Measurements from ENCODE around the gene ZMYND10. TPM values are rescaled to one million over a fixed set of nuclear protein-coding genes. Genes with fewer than 3 reads are reported as not detected.
A peak's percentile ranks its signal among the peaks of the same experiment; 100 is the strongest.

ZMYND10 gene
- total RNA-seq, 1 donor = 2.9 TPM

- Histone ChIP-seq H2AFZ (ENCODE audit: low read length) (no peak overlapping the region), H3K4me3 (ENCODE audit: insufficient read depth, low read length) (peak overlapping the region; percentile 92), H3K36me3 (ENCODE audit: insufficient read depth, low read length) (peaks cover 46% of the 10 kb centered on the region), H3K9me3 (ENCODE audit: low read depth, low read length) (no peaks in the 10 kb centered on the region), H3K27me3 (ENCODE audit: insufficient read depth, low read length) (no peaks in the 10 kb centered on the region), H3K4me2 (ENCODE audit: insufficient read depth, low read length) (peak overlapping the region; percentile 91), H3K27ac (ENCODE audit: low read depth, low read length) (peak overlapping the region; percentile 20), H4K20me1 (ENCODE audit: insufficient read depth, low read length) (peaks cover 70% of the 10 kb centered on the region), H3K4me1 (ENCODE audit: insufficient read depth, low read length) (peaks cover 55% of the 10 kb centered on the region), H3K79me2 (ENCODE audit: insufficient read depth, low read length) (peaks cover 77% of the 10 kb centered on the region)
- DNase-seq (ENCODE audit: insufficient read length, low spot score, missing footprints) = no peak
- TF ChIP-seq CTCF (IDR thresholded peaks at IDR 0.05; ENCODE audit: extremely low read depth, low read depth, low read length) = no peak
These were observed 10.5 kb upstream of the ZMYND10 start for GRCh38 chr3:50355829-50356552.

- Histone ChIP-seq H4K20me1 (ENCODE audit: insufficient read depth, low read length) (peaks cover 70% of the 10 kb centered on the region), H3K4me3 (ENCODE audit: insufficient read depth, low read length) (no peak overlapping the region), H3K27ac (ENCODE audit: low read depth, low read length) (no peak overlapping the region), H3K27me3 (ENCODE audit: insufficient read depth, low read length) (no peaks in the 10 kb centered on the region), H3K4me1 (ENCODE audit: insufficient read depth, low read length) (peaks cover 58% of the 10 kb centered on the region), H3K4me2 (ENCODE audit: insufficient read depth, low read length) (no peak overlapping the region), H3K9me3 (ENCODE audit: low read depth, low read length) (no peaks in the 10 kb centered on the region), H3K79me2 (ENCODE audit: insufficient read depth, low read length) (peaks cover 84% of the 10 kb centered on the region), H3K36me3 (ENCODE audit: insufficient read depth, low read length) (peaks cover 46% of the 10 kb centered on the region), H2AFZ (ENCODE audit: low read length) (no peak overlapping the region)
- no peak for DNase-seq (ENCODE audit: insufficient read length, low spot score, missing footprints)
- no peak for TF ChIP-seq CTCF (IDR thresholded peaks at IDR 0.05; ENCODE audit: extremely low read depth, low read depth, low read length)
These were observed 9.3 kb upstream of the ZMYND10 start for GRCh38 chr3:50354850-50355249.

- DNase-seq (ENCODE audit: insufficient read length, low spot score, missing footprints) = no peak
- TF ChIP-seq CTCF (IDR thresholded peaks at IDR 0.05; ENCODE audit: extremely low read depth, low read depth, low read length) = no peak
- Histone ChIP-seq H3K9me3 (ENCODE audit: low read depth, low read length) (no peaks in the 10 kb centered on the region), H3K4me1 (ENCODE audit: insufficient read depth, low read length) (peaks cover 57% of the 10 kb centered on the region), H2AFZ (ENCODE audit: low read length) (no peak overlapping the region), H3K27me3 (ENCODE audit: insufficient read depth, low read length) (no peaks in the 10 kb centered on the region), H4K20me1 (ENCODE audit: insufficient read depth, low read length) (peaks cover 70% of the 10 kb centered on the region), H3K27ac (ENCODE audit: low read depth, low read length) (no peak overlapping the region), H3K4me2 (ENCODE audit: insufficient read depth, low read length) (no peak overlapping the region), H3K4me3 (ENCODE audit: insufficient read depth, low read length) (no peak overlapping the region), H3K79me2 (ENCODE audit: insufficient read depth, low read length) (peaks cover 90% of the 10 kb centered on the region), H3K36me3 (ENCODE audit: insufficient read depth, low read length) (peaks cover 46% of the 10 kb centered on the region)
These were observed 8.7 kb upstream of the ZMYND10 start for GRCh38 chr3:50354186-50354764.

GRCh38 chr3:50353245-50354004, 7.9 kb upstream of the ZMYND10 start:
- no peaks in the 10 kb centered on the region for H3K27me3 ChIP-seq (ENCODE audit: insufficient read depth, low read length)
- no peak for DNase-seq (ENCODE audit: insufficient read length, low spot score, missing footprints)
- H3K79me2 ChIP-seq (ENCODE audit: insufficient read depth, low read length) = peaks cover 88% of the 10 kb centered on the region
- peak overlapping the region; percentile 64 for H3K27ac ChIP-seq (ENCODE audit: low read depth, low read length)
- TF ChIP-seq CTCF (IDR thresholded peaks at IDR 0.05; ENCODE audit: extremely low read depth, low read depth, low read length) = no peak
- H3K36me3 ChIP-seq (ENCODE audit: insufficient read depth, low read length) = peaks cover 52% of the 10 kb centered on the region
- H2AFZ ChIP-seq (ENCODE audit: low read length) = no peak overlapping the region
- no peak overlapping the region for H3K4me2 ChIP-seq (ENCODE audit: insufficient read depth, low read length)
- H3K4me1 ChIP-seq (ENCODE audit: insufficient read depth, low read length) = peaks cover 52% of the 10 kb centered on the region
- no peak overlapping the region for H3K4me3 ChIP-seq (ENCODE audit: insufficient read depth, low read length)
- H3K9me3 ChIP-seq (ENCODE audit: low read depth, low read length) = no peaks in the 10 kb centered on the region
- peaks cover 65% of the 10 kb centered on the region for H4K20me1 ChIP-seq (ENCODE audit: insufficient read depth, low read length)
